Hepatocyte (in vitro differentiated cells): ENCODE results near the gene BLACAT1. TPM values are rescaled to one million over a fixed set of nuclear protein-coding genes. Genes with fewer than 3 reads are reported as not detected.

Experiments
- DNase-seq: peaks from one replicate; pipeline ENCODE4 v3.0.0-alpha.2; 2016; ENCODE audit warnings: low spot score
- H2AFZ ChIP-seq: fragments of 200-600 bp; sonication (generic); 2 replicates; pipeline ENCODE4 v1.6.0; 2016; ENCODE audit warnings: antibody characterized with exemption, mild to moderate bottlenecking
- H3K27ac ChIP-seq: fragments of 200-600 bp; sonication (generic); 2 replicates; pipeline ENCODE4 v1.5.1; 2016; ENCODE audit warnings: mild to moderate bottlenecking
- H3K27me3 ChIP-seq: fragments of 200-600 bp; sonication (generic); 2 replicates; pipeline ENCODE4 v1.6.1; 2016
- H3K36me3 ChIP-seq: fragments of 200-600 bp; sonication (generic); replicated peaks from 2 replicates; pipeline ENCODE4 v1.5.1; 2016; ENCODE audit warnings: low read depth; ENCODE audit not compliant: insufficient read depth
- H3K4me1 ChIP-seq: fragments of 200-600 bp; sonication (generic); 2 replicates; pipeline ENCODE4 v1.5.1; 2016; ENCODE audit warnings: mild to moderate bottlenecking, moderate library complexity; ENCODE audit not compliant: insufficient read depth
- H3K4me2 ChIP-seq: fragments of 200-600 bp; sonication (generic); 2 replicates; pipeline ENCODE4 v1.6.0; 2016
- H3K4me3 ChIP-seq: fragments of 200-600 bp; sonication (generic); 2 replicates; pipeline ENCODE4 v1.5.1; 2016; ENCODE audit warnings: mild to moderate bottlenecking
- H3K79me2 ChIP-seq: fragments of 200-600 bp; sonication (generic); 2 replicates; pipeline ENCODE4 v1.6.0; 2017; ENCODE audit warnings: mild to moderate bottlenecking
- H3K9me2 ChIP-seq: fragments of 200-600 bp; sonication (generic); replicated peaks from 2 replicates; pipeline ENCODE4 v1.6.0; 2017; ENCODE audit warnings: mild to moderate bottlenecking; ENCODE audit not compliant: insufficient read depth
- H3K9me3 ChIP-seq: fragments of 200-600 bp; sonication (generic); 2 replicates; pipeline ENCODE4 v1.5.1; 2016; ENCODE audit warnings: low read depth, mild to moderate bottlenecking
- H4K20me1 ChIP-seq: fragments of 200-600 bp; sonication (generic); 2 replicates; pipeline ENCODE4 v1.6.0; 2016; ENCODE audit warnings: mild to moderate bottlenecking; ENCODE audit not compliant: insufficient read depth, poor library complexity, severe bottlenecking
- EZH2 ChIP-seq: fragments of 200-600 bp; sonication (generic); IDR thresholded peaks from 2 replicates; pipeline ENCODE4 v1.6.1; 2016; ENCODE audit warnings: antibody characterized with exemption, mild to moderate bottlenecking, borderline replicate concordance
- EZH2phosphoT487 ChIP-seq: fragments of 200-600 bp; sonication (generic); IDR thresholded peaks from one replicate; pipeline ENCODE4 v1.6.1; 2018; ENCODE audit warnings: antibody characterized with exemption, mild to moderate bottlenecking, low read depth, moderate library complexity; ENCODE audit not compliant: unreplicated experiment, severe bottlenecking
- WGBS: methylation state at CpG from one replicate; pipeline ENCODE4 v1.1.6; 2016; ENCODE audit warnings: low lambda C conversion rate; ENCODE audit errors: missing lambda C conversion rate; 5-methylcytosine and 5-hydroxymethylcytosine counted together
- polyA plus RNA-seq: library from polyadenylated mRNA; unstranded; fragments of >200 nt; fragmentation: Nextera tagmentation; extraction: Ambion mirVana; gene quantifications from 2 replicates; pipeline ENCODE4 v1.2.1, GENCODE V29; 2016
- total RNA-seq: library from RNA; depleted of rRNA; stranded (reverse); fragments of >200 nt; gene quantifications from 2 replicates; pipeline ENCODE4 v1.2.3, GENCODE V29; 2014
- TF ChIP-seq, protein P1 (sequence below): fragments of 200-600 bp; sonication (generic); IDR thresholded peaks from 2 replicates; pipeline ENCODE4 v1.5.1; 2016; ENCODE audit warnings: antibody characterized with exemption, mild to moderate bottlenecking; ENCODE audit not compliant: poor library complexity

The BLACAT1 gene
- total and polyA plus RNA-seq, 2 experiments from 2014 or later: 0.40 to 0.58 TPM

DNA sequence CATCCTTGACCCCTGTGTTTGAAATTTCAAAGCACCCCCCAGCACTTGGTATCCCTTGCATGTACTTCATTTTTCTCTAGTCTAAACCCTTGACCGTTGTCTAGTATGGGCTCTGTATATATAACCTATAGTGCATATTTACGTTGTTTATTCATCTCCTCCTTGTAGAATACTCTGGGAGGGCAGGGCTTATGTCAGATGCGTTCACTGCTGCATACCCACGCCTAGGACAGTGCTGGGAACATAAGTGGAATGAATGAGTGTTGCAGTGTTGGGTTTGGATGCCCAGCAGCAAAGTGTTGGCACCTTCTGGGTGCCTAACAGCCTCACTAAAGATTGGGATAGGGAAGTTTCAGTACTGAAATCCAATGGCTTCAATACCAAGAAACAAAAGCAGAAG, 17.6 kb upstream of the BLACAT1 start:
- DNase-seq: no peak
- H3K27me3 ChIP-seq: peaks cover 20% of the 10 kb centered on the region
- 56% methylated on average over 4 of the region's 4 CpGs for WGBS

DNA sequence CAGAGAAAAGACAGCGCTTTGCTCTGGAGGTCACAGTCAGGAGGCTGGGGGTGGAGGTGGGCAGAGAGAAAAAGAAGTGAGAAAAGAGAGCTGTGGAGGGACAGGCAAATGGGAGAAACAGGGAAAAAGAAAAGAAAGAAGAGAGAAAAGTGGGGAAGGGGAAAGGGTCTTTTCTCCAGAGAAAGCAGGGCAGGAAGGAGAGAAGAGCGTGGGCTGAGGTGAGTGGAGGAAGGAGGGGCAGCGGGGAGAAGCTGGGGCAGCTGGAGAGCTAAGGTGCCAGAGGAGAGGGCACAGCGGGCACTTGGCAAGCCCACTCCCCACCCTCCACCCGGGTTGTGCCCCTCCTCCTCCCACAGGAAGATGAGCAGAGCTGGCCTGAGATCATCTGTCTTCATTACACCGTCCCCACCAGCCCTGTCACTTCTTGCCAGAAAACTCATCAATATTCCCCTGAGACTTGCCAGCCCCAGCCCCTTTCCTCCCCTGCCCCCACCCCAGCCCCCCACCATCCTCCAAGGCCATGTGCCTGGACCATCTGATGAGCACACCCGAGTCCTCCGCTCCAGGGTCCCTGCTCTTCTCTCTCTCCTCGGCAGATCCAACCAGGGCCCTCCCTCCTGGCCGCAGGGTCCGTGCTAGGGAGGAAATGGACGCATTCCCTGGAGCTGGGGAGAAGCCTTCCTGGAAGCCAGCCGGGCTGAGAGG, 17.0 kb upstream of the BLACAT1 start:
- no peak overlapping the region for H3K4me3 ChIP-seq
- no peak overlapping the region for H2AFZ ChIP-seq
- WGBS: 40% methylated on average over 11 of the region's 13 CpGs
- peaks cover 20% of the 10 kb centered on the region for H3K27me3 ChIP-seq
- no peaks in the 10 kb centered on the region for H3K36me3 ChIP-seq
- H3K4me2 ChIP-seq: no peak overlapping the region
- no peaks in the 10 kb centered on the region for H4K20me1 ChIP-seq
- TF ChIP-seq EZH2phosphoT487: no peak
- TF ChIP-seq EZH2: no peak
- TF ChIP-seq, protein P1, sequence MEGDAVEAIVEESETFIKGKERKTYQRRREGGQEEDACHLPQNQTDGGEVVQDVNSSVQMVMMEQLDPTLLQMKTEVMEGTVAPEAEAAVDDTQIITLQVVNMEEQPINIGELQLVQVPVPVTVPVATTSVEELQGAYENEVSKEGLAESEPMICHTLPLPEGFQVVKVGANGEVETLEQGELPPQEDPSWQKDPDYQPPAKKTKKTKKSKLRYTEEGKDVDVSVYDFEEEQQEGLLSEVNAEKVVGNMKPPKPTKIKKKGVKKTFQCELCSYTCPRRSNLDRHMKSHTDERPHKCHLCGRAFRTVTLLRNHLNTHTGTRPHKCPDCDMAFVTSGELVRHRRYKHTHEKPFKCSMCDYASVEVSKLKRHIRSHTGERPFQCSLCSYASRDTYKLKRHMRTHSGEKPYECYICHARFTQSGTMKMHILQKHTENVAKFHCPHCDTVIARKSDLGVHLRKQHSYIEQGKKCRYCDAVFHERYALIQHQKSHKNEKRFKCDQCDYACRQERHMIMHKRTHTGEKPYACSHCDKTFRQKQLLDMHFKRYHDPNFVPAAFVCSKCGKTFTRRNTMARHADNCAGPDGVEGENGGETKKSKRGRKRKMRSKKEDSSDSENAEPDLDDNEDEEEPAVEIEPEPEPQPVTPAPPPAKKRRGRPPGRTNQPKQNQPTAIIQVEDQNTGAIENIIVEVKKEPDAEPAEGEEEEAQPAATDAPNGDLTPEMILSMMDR: no peak
- DNase-seq: no peak
- H3K9me2 ChIP-seq: no peaks in the 10 kb centered on the region
- H3K27ac ChIP-seq: no peak overlapping the region
- no peaks in the 10 kb centered on the region for H3K4me1 ChIP-seq
- no peaks in the 10 kb centered on the region for H3K79me2 ChIP-seq
- no peaks in the 10 kb centered on the region for H3K9me3 ChIP-seq

More for the DNA sequence above, 17.6 kb upstream of the BLACAT1 start:
- no peak overlapping the region for H3K4me2 ChIP-seq
- no peaks in the 10 kb centered on the region for H3K79me2 ChIP-seq
- TF ChIP-seq EZH2phosphoT487 (no peak), EZH2 (no peak)
- TF ChIP-seq, protein P1: no peak
- no peaks in the 10 kb centered on the region for H3K36me3 ChIP-seq
- H3K9me3 ChIP-seq: no peaks in the 10 kb centered on the region
- H4K20me1 ChIP-seq: no peaks in the 10 kb centered on the region
- H3K4me3 ChIP-seq: no peak overlapping the region
- H3K4me1 ChIP-seq: no peaks in the 10 kb centered on the region
- H2AFZ ChIP-seq: no peak overlapping the region
- H3K27ac ChIP-seq: no peak overlapping the region
- H3K9me2 ChIP-seq: no peaks in the 10 kb centered on the region

DNA sequence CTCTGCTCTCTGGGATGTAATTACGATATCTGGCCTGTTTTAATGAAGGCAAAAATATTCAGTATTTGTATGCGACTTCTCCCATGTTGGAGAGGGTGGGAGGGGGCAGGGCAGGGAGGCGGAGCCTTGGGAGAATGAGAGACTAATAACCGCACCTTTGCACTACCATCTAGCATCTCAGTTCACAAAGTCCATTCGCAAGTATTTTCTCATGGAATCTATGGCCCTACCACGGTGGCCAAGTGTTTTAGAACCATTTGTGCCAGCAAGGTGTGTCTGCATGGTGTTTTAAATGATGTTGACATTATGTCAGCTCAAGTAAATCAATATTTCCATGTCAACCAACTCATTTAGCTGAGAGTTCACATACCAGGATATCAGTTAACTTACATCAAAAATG, 14.3 kb upstream of the BLACAT1 start:
- TF ChIP-seq EZH2phosphoT487 (no peak), EZH2 (no peak)
- TF ChIP-seq, protein P1: no peak
- Histone ChIP-seq H3K4me3 (no peak overlapping the region), H4K20me1 (no peaks in the 10 kb centered on the region), H3K36me3 (no peaks in the 10 kb centered on the region), H2AFZ (no peak overlapping the region), H3K9me2 (no peaks in the 10 kb centered on the region), H3K27me3 (peaks cover 26% of the 10 kb centered on the region), H3K27ac (no peak overlapping the region), H3K4me1 (no peaks in the 10 kb centered on the region), H3K9me3 (no peaks in the 10 kb centered on the region), H3K79me2 (no peaks in the 10 kb centered on the region), H3K4me2 (no peak overlapping the region)
- DNase-seq: no peak
- WGBS: 82% methylated on average over 6 of the region's 6 CpGs
